ENCODE results near the gene NAB2.
A peak's percentile ranks its signal among the peaks of the same experiment; 100 is the strongest.

Gene NAB2

GRCh38 chr12:57046086-57046791 lies 42.7 kb upstream of the NAB2 start:
- H3K4me3 ChIP-seq (ENCODE audit: low read depth, low read length) = no peak overlapping the region
- DNase-seq (ENCODE audit: low read depth) = no peak
- TF ChIP-seq, protein P1, sequence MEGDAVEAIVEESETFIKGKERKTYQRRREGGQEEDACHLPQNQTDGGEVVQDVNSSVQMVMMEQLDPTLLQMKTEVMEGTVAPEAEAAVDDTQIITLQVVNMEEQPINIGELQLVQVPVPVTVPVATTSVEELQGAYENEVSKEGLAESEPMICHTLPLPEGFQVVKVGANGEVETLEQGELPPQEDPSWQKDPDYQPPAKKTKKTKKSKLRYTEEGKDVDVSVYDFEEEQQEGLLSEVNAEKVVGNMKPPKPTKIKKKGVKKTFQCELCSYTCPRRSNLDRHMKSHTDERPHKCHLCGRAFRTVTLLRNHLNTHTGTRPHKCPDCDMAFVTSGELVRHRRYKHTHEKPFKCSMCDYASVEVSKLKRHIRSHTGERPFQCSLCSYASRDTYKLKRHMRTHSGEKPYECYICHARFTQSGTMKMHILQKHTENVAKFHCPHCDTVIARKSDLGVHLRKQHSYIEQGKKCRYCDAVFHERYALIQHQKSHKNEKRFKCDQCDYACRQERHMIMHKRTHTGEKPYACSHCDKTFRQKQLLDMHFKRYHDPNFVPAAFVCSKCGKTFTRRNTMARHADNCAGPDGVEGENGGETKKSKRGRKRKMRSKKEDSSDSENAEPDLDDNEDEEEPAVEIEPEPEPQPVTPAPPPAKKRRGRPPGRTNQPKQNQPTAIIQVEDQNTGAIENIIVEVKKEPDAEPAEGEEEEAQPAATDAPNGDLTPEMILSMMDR (IDR thresholded peaks at IDR 0.05; ENCODE audit: insufficient read depth, low read depth, low read length, missing control alignments) = no peak

DNA sequence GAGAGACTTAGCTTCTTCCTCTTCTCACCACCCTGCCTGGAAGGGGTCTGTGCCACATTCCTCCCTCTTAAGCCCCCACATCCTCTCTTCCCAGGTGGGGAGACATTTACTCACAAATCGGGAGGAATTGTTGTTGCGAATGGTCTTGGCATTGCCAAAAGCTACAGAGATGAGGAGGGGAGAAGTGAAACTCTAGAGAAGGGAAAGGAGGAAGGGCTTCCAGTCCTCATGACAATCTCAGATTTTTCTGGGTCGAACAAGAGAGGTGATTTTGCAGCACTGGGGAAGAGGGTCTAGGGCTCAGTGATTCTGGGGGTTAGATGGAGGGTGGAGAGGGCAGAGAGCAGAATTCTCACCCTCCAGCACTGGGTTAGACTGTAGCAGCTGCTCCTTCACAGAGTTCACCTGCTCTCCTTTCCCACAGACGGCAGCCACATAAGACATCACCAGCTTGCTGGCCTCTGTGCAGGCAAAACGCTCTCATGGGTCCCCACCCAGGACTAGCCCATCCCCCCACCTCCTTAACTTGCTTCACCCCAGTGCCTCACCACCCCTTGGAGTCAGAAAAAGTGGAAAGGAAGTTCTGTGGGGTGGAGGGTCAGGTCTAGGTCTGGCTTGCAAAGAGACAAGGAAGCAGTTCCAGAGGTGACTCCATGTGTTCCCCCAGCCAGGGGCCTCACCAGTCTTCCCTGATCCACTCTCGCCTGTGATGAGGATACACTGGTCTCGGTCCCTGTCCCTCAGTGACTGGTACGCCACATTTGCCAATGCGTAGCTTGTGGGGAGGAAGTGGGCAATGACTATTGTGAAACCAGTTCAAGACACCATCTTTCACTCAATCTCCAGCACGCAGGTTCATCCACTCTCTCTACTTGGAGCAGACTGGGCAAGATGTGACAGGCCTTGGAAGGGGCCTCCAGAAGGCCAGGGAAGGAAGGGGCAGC lies 41.7 kb upstream of the NAB2 start:
- TF ChIP-seq, protein P1 (IDR thresholded peaks at IDR 0.05; ENCODE audit: insufficient read depth, low read depth, low read length, missing control alignments) = no peak
- H3K4me3 ChIP-seq (ENCODE audit: low read depth, low read length) = no peak overlapping the region
- peak; percentile 46 for DNase-seq (ENCODE audit: low read depth)

- no peak for DNase-seq (ENCODE audit: low read depth)
- H3K4me3 ChIP-seq (ENCODE audit: low read depth, low read length) = no peak overlapping the region
- TF ChIP-seq, protein P1 (IDR thresholded peaks at IDR 0.05; ENCODE audit: insufficient read depth, low read depth, low read length, missing control alignments) = no peak
Measured at GRCh38 chr12:57047981-57048380, 40.9 kb upstream of the NAB2 start.

GRCh38 chr12:57048423-57049118 lies 40.3 kb upstream of the NAB2 start:
- TF ChIP-seq, protein P1 (IDR thresholded peaks at IDR 0.05; ENCODE audit: insufficient read depth, low read depth, low read length, missing control alignments) = no peak
- DNase-seq (ENCODE audit: low read depth) = no peak
- no peak overlapping the region for H3K4me3 ChIP-seq (ENCODE audit: low read depth, low read length)

DNA sequence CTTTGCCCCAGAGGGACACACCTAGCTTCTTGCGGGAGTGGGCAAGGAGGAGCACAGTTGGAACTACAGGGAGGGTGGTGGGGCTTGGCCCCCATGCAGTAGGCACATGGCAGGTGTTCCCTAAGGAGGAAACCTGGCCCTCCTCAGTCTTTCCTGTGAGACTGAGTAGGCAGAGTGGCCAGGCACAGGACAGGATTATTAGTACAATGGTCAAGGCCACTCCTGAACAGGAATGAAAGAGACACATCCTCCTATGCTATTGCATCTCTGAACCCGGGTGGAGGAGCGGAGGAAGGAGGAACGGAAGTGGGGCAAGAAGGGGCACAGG lies 39.8 kb upstream of the NAB2 start:
- H3K4me3 ChIP-seq (ENCODE audit: low read depth, low read length) = no peak overlapping the region
- no peak for DNase-seq (ENCODE audit: low read depth)
- TF ChIP-seq, protein P1 (IDR thresholded peaks at IDR 0.05; ENCODE audit: insufficient read depth, low read depth, low read length, missing control alignments) = no peak

DNA sequence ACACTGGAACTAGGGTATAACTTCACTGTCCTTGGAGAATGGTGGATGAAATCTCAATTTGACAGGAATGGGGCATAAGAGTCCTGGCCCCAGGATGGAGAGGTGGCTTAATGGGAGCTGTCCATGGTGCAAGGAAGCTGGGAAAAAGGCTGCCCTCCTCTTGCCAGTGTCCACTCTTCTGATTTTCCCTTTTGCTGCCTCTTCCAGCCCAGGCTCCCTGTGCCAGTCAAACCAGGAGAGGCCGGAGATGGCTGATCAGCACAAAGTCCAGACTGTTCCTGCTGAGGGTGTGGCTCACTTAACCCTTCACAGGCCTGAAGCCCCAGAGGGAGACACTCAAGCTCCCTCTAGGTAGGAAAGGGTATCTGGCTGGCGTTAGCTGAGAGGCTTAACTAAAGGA lies 39.0 kb upstream of the NAB2 start, which contains the start of gene MYO1A:
Gene MYO1A, minus strand, starts transcription at position 240 of the 400 bp plus-strand sequence. CDS start 1,806 bp downstream, outside the sequence.
- TF ChIP-seq, protein P1 (IDR thresholded peaks at IDR 0.05; ENCODE audit: insufficient read depth, low read depth, low read length, missing control alignments) = no peak
- no peak for DNase-seq (ENCODE audit: low read depth)
- H3K4me3 ChIP-seq (ENCODE audit: low read depth, low read length) = no peak within 1 kb of the TSS

Measured in GM12865 (cell line).